ENCODE data around the gene TFF3. TPM values are rescaled to one million over a fixed set of nuclear protein-coding genes. Genes with fewer than 3 reads are reported as not detected.

Gene TFF3
- total RNA-seq, 2 experiments from 2014 or later, result not detected

GRCh38 chr21:42357307-42357706 lies 42.1 kb upstream of the TFF3 start:
- Histone ChIP-seq H3K27ac (ENCODE audit: low read depth in 1 of 2, low read length in 2 of 2) (no peak overlapping the region), H3K4me3 (ENCODE audit: low read length) (no peak overlapping the region), H3K9me3 (ENCODE audit: control insufficient read depth in 1 of 2, insufficient read depth in 1 of 2, low read length in 2 of 2) (peaks cover 8 to 10% of the 10 kb centered on the region in 2 experiments), H3K27me3 (ENCODE audit: control insufficient read depth in 1 of 2, insufficient read depth in 2 of 2, low read length in 2 of 2) (no peaks in the 10 kb centered on the region), H3K4me1 (ENCODE audit: insufficient read depth, low read length) (no peaks in the 10 kb centered on the region), H3K36me3 (ENCODE audit: insufficient read depth, low read length) (no peaks in the 10 kb centered on the region)
- intact Hi-C loops (cut with DNase I, micrococcal nuclease), result no loop called here
- TF ChIP-seq, protein P1, sequence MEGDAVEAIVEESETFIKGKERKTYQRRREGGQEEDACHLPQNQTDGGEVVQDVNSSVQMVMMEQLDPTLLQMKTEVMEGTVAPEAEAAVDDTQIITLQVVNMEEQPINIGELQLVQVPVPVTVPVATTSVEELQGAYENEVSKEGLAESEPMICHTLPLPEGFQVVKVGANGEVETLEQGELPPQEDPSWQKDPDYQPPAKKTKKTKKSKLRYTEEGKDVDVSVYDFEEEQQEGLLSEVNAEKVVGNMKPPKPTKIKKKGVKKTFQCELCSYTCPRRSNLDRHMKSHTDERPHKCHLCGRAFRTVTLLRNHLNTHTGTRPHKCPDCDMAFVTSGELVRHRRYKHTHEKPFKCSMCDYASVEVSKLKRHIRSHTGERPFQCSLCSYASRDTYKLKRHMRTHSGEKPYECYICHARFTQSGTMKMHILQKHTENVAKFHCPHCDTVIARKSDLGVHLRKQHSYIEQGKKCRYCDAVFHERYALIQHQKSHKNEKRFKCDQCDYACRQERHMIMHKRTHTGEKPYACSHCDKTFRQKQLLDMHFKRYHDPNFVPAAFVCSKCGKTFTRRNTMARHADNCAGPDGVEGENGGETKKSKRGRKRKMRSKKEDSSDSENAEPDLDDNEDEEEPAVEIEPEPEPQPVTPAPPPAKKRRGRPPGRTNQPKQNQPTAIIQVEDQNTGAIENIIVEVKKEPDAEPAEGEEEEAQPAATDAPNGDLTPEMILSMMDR (IDR thresholded peaks at IDR 0.05), result no peak
- ChIA-PET POLR2A (no interaction called here), CTCF (no interaction called here)
- no peak overlapping the region for H3K27ac Mint-ChIP-seq
- ATAC-seq (ENCODE audit: poor library complexity) (no peak), DNase-seq (no peak)
- no peaks in the 10 kb centered on the region for H3K4me1 Mint-ChIP-seq (ENCODE audit: low read depth)
- no peaks in the 10 kb centered on the region for H3K27me3 Mint-ChIP-seq
- H3K36me3 Mint-ChIP-seq (ENCODE audit: low read depth), result no peaks in the 10 kb centered on the region
- H3K4me3 Mint-ChIP-seq, result no peak overlapping the region
- H3K9me3 Mint-ChIP-seq, result peaks cover 7% of the 10 kb centered on the region

GRCh38 chr21:42356650-42357049 lies 41.4 kb upstream of the TFF3 start:
- Histone ChIP-seq H3K27ac (ENCODE audit: low read depth in 1 of 2, low read length in 2 of 2) (no peak overlapping the region), H3K9me3 (ENCODE audit: control insufficient read depth in 1 of 2, insufficient read depth in 1 of 2, low read length in 2 of 2) (peaks cover 8 to 10% of the 10 kb centered on the region in 2 experiments), H3K27me3 (ENCODE audit: control insufficient read depth in 1 of 2, insufficient read depth in 2 of 2, low read length in 2 of 2) (no peaks in the 10 kb centered on the region), H3K4me3 (ENCODE audit: low read length) (no peak overlapping the region), H3K36me3 (ENCODE audit: insufficient read depth, low read length) (no peaks in the 10 kb centered on the region), H3K4me1 (ENCODE audit: insufficient read depth, low read length) (no peaks in the 10 kb centered on the region)
- H3K4me1 Mint-ChIP-seq (ENCODE audit: low read depth), result no peaks in the 10 kb centered on the region
- intact Hi-C loops (cut with DNase I, micrococcal nuclease), result no loop called here
- DNase-seq, result no peak
- peaks cover 7% of the 10 kb centered on the region for H3K9me3 Mint-ChIP-seq
- ATAC-seq (ENCODE audit: poor library complexity), result no peak
- H3K36me3 Mint-ChIP-seq (ENCODE audit: low read depth), result no peaks in the 10 kb centered on the region
- POLR2A ChIA-PET, result no interaction called here
- TF ChIP-seq, protein P1 (IDR thresholded peaks at IDR 0.05), result no peak
- no peak overlapping the region for H3K27ac Mint-ChIP-seq
- CTCF ChIA-PET, result no interaction called here
- no peaks in the 10 kb centered on the region for H3K27me3 Mint-ChIP-seq
- no peak overlapping the region for H3K4me3 Mint-ChIP-seq

DNA sequence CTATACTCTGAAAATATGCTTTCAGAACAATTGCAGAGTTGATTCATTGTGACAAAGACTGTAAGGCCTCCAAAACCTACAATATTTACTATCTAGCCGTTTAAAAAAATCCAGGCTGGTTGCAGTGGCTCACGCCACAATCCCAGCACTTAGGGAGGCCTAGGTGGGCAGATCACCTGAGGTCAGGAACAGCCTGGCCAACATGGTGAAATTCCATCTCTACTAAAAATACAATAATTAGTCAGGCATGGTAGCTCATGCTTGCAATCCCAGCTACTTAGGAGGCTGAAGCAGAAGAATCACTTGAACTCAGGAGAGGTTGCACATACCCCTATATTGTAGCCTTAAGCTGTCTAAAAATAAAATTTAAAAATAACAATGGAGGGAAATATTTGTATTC lies 40.8 kb upstream of the TFF3 start:
- CTCF ChIA-PET, result no interaction called here
- Histone ChIP-seq H3K27me3 (ENCODE audit: control insufficient read depth in 1 of 2, insufficient read depth in 2 of 2, low read length in 2 of 2) (no peaks in the 10 kb centered on the region), H3K9me3 (ENCODE audit: control insufficient read depth in 1 of 2, insufficient read depth in 1 of 2, low read length in 2 of 2) (peaks cover 8 to 10% of the 10 kb centered on the region in 2 experiments), H3K4me1 (ENCODE audit: insufficient read depth, low read length) (no peaks in the 10 kb centered on the region), H3K36me3 (ENCODE audit: insufficient read depth, low read length) (no peaks in the 10 kb centered on the region), H3K4me3 (ENCODE audit: low read length) (no peak overlapping the region), H3K27ac (ENCODE audit: low read depth in 1 of 2, low read length in 2 of 2) (no peak overlapping the region)
- Mint-ChIP-seq H3K4me1 (ENCODE audit: low read depth) (no peaks in the 10 kb centered on the region), H3K27me3 (no peaks in the 10 kb centered on the region), H3K27ac (no peak overlapping the region), H3K4me3 (no peak overlapping the region), H3K36me3 (ENCODE audit: low read depth) (no peaks in the 10 kb centered on the region), H3K9me3 (peaks cover 7% of the 10 kb centered on the region)
- TF ChIP-seq, protein P1 (IDR thresholded peaks at IDR 0.05), result no peak
- POLR2A ChIA-PET, result no interaction called here
- intact Hi-C loops (cut with DNase I, micrococcal nuclease), result no loop called here
- DNase-seq, result no peak
- no peak for ATAC-seq (ENCODE audit: poor library complexity)
